Stimulated activated naive CD8-positive, alpha-beta T cell treated with anti-CD3 and anti-CD28 coated beads, Interleukin-15, Interleukin-2, amounts not matched to agents 100 ng/mL and 50 ng/mL, for 24 hours (primary cell): ENCODE data around the gene OR2T4.

Source experiments
- H3K27ac Mint-ChIP-seq: one replicate; pipeline ENCODE4 v1.8.0; 2021; ENCODE audit warnings: mild to moderate bottlenecking, mixed read lengths
- H3K27me3 Mint-ChIP-seq: one replicate; pipeline ENCODE4 v1.8.0; 2021; ENCODE audit warnings: mixed read lengths
- H3K36me3 Mint-ChIP-seq: one replicate; pipeline ENCODE4 v1.8.0; 2021; ENCODE audit warnings: low read depth, mixed read lengths
- H3K4me1 Mint-ChIP-seq: one replicate; pipeline ENCODE4 v1.8.0; 2021; ENCODE audit warnings: low read depth, mixed read lengths
- H3K4me3 Mint-ChIP-seq: one replicate; pipeline ENCODE4 v1.8.0; 2021; ENCODE audit warnings: mild to moderate bottlenecking, mixed read lengths
- H3K9me3 Mint-ChIP-seq: one replicate; pipeline ENCODE4 v1.8.0; 2021; ENCODE audit warnings: mixed read lengths

OR2T4 gene

DNA sequence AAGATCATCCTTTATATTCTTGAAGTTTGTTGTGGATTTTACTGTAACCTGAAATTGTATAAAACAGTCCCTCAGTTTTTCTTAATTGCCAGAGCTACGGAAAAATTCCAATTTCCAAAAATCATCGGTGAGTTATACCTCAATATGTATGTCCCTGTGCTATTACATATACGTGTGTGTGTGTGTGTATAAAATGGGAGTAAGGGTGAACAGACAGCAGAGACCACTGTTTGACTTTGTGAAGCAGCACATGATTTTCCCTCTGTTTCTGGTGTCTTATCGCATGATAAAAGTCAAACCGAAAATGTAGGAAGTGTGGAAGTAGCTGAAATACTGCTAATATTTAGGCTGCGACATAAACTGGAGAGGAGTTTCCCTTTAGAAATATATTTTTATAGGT lies 42.6 kb downstream of the OR2T4 start:
- H3K4me3 Mint-ChIP-seq = no peak overlapping the region
- H3K4me1 Mint-ChIP-seq = no peaks in the 10 kb centered on the region
- H3K36me3 Mint-ChIP-seq = no peaks in the 10 kb centered on the region
- no peaks in the 10 kb centered on the region for H3K27me3 Mint-ChIP-seq
- peak overlapping the region; percentile 0 for H3K27ac Mint-ChIP-seq
- peaks cover 11% of the 10 kb centered on the region for H3K9me3 Mint-ChIP-seq

DNA sequence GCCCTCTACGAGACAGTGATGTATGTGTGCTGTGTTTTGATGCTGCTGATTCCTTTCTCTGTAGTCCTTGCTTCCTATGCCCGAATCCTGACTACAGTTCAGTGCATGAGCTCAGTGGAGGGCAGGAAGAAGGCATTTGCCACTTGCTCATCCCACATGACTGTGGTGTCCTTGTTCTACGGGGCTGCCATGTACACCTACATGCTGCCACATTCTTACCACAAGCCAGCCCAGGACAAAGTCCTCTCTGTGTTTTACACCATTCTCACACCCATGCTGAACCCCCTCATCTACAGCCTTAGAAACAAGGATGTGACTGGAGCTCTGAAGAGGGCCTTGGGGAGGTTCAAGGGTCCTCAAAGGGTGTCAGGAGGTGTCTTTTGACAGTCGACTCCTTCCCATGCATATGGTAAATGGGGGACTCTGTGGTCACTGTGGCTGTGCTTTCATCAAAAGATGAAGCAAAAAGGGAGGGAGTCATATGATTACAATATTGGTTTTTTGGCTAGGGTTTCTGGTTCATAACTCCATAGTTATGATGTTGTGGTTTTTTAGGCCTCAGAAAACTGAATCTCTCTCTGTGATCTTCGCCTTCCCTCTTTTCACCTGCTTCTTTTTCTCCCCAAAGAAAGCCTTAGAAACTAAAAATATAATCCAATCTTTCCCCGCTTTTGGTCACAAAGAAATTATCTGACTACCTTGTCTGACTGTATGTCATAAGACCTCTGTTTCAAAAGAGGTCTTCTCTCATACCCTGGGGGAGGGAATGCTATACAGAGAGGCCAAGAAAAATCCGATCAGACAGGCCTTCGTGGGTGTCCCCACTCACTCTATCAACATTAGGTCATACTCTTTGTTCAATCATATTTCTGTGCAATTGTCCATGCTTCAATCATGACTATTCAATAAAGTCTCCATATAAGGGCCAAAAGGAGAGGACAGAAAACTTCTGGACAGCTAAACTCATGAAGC lies 45.5 kb downstream of the OR2T4 start:
- Mint-ChIP-seq H3K4me3 (no peak overlapping the region), H3K4me1 (no peaks in the 10 kb centered on the region), H3K27ac (no peak overlapping the region), H3K27me3 (no peaks in the 10 kb centered on the region), H3K9me3 (peaks cover 28% of the 10 kb centered on the region), H3K36me3 (no peaks in the 10 kb centered on the region)
